Measurements from ENCODE around the gene AKAP4.

Gene AKAP4

DNA sequence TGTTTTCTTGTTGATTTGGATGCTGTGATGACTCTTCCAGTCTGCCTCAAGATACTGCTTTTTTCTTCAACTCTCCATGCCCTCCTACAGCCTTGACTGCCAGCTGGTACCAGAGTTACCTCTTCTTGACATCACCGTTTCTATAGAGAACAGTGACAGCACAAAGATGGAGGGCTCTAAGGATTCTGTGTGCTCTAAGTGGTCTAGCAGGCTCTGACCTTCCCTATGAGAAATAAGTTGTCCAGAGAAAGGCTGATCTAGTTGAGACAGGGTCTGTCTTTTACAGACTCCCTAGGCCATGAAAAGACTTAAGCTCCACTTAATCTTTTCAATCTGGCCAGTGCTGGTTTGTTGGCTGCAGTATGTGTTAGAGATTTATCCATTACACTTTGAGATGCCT lies at the start of gene AKAP4:
TSS of gene AKAP4 (minus strand) at position 101 of the 400 bp plus-strand sequence. CDS start 118 bp downstream, outside the sequence.
- no peak for DNase-seq

GRCh38 chrX:50211510-50211909 lies 10.7 kb upstream of the AKAP4 start:
- DNase-seq: no peak

GRCh38 chrX:50206753-50207152 lies 5.9 kb upstream of the AKAP4 start:
- DNase-seq: no peak

DNA sequence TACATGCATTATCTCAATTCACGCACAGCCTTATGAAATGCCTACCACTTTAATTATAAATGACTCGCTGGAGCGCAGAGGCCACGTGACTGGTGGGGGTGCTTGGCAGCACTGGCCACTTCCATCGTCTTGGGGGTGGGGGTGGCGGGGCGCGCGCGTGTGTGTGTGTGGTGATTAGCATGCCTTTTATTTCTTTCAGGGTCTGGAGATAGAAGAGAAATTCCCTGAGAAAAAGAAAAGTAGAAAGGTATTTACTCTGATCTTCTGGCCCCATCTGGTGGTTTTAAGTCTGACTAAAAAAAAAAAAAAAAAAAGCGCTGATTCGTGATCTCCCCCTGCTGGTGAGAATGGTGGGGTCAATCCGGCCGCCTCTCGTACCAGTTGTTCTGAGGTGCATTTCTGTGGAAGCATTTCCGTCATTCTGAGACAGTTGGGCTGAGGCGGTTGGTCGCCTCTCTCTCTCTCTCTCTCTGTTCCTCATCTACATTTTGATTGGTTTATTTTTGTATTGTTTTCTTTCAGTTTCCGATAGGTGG lies 3.6 kb upstream of the AKAP4 start, which contains the start of gene CCNB3:
TSS of gene CCNB3 (plus strand) at position 402 of the 536 bp plus-strand sequence. CDS start 80,399 bp downstream, outside the sequence.
- peak; percentile 46 for DNase-seq

DNA sequence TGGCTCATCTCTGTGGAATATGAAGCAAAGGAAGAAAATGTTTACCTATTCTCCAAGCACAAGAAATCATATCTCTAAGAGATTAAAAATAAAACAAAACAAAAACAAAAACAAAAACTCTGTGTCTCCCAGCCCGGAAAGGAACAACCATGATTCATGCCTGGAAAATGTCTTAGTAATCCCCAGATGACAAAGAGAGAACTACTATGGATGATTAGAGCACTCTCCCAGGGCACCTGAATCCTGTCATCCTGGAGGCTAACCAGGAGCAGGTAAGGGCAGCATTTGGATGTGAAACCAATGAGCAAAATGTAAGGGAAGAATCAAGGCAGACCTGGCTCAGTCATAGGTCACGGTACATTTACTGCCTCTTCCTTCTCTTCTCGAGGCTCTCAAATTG lies 1.7 kb upstream of the AKAP4 start:
- no peak for DNase-seq

- DNase-seq: no peak
Measured at GRCh38 chrX:50198348-50198747, 2.5 kb downstream of the AKAP4 start.

GRCh38 chrX:50188859-50189600 lies 11.8 kb downstream of the AKAP4 start:
- DNase-seq: no peak

GRCh38 chrX:50183891-50184290 lies 16.9 kb downstream of the AKAP4 start:
- no peak for DNase-seq

DNA sequence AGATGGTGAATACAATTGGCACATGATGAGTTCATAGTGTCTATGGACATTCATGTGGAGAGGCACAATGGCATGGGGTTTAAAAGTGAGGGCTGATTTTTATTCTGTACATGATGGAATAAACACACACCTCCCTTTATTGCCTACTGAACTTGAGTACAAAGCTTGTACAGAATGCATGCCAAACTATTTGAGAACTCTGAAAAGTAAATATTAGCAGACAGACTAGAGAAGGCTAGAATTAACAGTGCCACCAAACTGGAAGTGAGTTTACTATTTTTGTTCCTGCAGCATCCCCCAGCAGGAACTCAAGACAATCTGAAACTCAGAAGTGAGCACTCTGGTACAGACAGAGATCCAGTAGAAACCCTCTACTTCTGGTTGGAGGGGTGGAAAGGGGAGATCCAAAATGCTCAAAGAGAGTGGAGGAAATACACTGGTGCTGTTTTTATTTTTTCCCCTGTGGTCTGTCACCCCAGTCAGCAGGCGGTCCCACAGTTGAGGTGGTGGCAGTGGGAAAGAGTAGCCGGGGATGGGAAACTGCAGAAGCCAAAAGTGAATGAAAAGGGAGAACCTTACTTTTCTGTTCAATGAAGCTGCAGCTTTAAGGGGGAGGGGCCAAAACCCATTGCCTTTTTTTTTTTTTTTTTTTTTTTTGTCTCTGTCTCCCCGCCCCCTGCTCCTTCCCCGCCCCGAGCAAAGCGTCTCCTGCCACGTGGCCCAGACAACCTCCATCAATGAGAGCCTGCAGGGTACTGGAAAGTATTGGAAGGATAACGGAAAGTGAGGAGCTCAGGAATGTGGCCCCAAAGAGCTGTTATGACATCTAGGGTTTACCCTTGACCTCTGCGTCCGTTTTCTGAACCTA lies 20.5 kb downstream of the AKAP4 start:
- DNase-seq: no peak

DNA sequence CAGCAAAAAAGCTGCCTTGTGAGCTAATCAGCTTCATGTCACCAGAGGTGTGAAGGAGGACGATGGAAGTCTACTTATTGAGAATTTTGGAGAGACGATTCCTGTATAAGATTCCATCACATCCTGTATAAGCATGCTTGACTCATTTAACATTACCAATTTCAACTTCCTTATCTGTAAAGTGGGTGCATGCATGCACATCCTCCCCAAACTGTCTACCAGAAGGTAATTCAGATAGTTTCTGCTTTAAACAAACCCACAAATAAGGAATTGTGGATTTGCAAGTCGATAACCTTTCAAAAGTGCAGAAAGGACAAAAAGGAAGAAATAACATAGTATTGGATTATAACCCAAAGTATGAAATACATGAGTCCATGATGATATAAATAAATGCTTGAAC lies 31.1 kb downstream of the AKAP4 start:
- DNase-seq: no peak

GRCh38 chrX:50168241-50168687 lies 32.5 kb downstream of the AKAP4 start:
- no peak for DNase-seq

DNA sequence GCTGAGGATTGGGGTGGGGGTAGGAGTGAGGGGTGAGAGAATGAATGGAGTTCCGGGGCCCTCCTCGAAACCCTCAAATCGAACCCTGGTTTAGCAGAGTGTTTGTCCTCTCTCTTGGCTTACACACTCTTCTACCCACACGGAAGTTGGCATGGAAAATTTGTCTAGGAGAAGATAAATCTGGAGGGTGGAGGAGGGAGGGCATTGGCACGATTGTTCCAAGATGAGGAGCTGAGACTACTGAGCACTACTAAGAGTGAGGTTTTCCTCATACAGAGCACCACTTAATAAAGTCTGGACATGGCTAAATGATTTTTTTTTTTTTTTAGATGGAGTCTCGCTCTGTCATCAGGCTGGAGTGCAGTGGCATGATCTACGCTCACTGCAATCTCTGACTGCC lies 33.4 kb downstream of the AKAP4 start:
- no peak for DNase-seq

DNA sequence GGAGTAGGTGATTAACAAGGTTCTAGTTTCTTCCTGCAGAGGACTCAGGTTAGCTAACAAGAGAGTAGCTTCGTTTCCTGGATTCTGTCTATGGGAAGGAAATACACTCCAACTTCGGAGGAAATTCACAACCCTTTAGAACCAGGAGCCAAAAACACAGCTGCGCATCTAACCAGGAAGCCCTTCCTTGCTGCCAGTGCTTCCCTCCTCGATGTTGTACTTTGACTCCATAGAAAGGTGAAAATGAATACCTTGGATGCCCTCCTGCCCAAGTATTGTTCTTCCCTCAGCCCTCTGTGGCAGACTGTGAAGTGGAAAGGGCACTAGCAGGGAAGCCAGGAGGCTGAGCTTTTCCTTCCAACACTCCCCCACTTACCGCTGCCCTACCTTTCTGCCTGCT lies 35.1 kb downstream of the AKAP4 start:
- no peak for DNase-seq

GRCh38 chrX:50161127-50161526 lies 39.7 kb downstream of the AKAP4 start:
- no peak for DNase-seq

DNA sequence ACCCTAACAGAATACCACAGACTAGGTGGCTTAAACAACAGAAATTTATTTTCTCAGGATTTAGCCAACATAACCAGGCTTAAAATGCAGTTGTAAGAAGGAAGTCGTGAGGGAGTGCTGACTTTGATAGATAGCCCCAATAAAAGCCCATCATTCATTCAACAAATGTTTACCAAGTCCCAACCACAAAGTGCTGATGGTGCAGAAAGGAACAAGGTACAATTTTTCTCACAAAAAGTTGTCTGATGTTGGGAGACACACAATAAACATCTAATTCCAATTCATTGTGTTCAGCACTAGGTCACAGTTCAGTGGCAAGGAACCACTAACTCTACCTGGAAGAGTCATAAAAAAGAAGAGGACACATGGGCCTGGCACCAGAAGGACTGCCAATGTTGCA lies 42.2 kb downstream of the AKAP4 start:
- no peak for DNase-seq

- DNase-seq: no peak
Measured at GRCh38 chrX:50157545-50158135, 43.2 kb downstream of the AKAP4 start.

DNA sequence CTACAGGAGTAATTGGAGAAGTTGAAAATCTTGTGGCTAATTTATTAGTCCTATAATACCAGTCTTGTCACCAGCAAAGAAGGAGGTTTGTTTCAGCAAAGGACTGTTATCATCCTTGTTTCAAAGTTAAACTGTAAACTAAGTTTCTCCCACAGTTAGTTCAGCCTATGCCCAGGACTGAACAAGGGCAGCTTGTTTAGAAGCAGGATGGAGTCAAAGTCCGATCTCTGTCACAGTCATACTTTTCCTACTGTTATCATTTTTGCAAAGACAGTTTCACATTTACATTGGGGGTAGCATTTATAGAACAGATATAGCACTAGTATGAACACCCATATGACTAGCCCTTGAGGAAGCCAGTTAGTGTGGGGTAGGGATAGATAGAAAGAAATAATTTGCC lies 46.4 kb downstream of the AKAP4 start:
- DNase-seq: no peak

GRCh38 chrX:50152456-50152855 lies 48.4 kb downstream of the AKAP4 start:
- no peak for DNase-seq

DNA sequence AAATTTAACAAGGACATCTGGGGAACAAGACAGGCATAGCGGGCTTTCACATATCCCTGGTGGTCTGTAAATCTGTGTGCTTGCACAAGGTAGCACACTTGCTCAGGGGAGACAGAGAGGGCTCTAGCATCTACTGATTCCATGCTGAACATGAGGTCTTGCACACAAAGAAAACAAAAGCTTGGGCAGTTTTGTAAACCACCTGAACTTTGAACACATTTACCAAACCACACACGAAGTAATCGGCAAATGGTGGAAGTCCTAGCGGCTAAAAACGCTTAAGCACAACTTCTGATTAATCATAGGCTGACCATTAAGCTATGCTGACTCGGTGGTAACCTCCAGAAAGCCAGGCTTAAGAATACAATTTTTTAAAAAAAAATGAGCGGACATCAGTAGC lies 52.8 kb downstream of the AKAP4 start:
- no peak for DNase-seq

Measured in NCI-H774 (cell line).